Lung (tissue), 12 donors: ENCODE results near the gene DIAPH1. TPM values are rescaled to one million over a fixed set of nuclear protein-coding genes. Genes with fewer than 3 reads are reported as not detected.
A peak's percentile ranks its signal among the peaks of the same experiment; 100 is the strongest.

Experiments
- ATAC-seq: fragments of 200-7000 bp; cut with Tn5 transposase; one replicate; pipeline ENCODE4 v1.9.1; 2020; ENCODE audit warnings: moderate number of reproducible peaks; ENCODE audit not compliant: insufficient read depth, low FRiP score
- DNase-seq, 3 donors: peaks; one replicate each; pipeline ENCODE4 v3.0.0-alpha.2; 2013 to 2017
- H3K27ac ChIP-seq, 2 donors: one replicate each; pipeline ENCODE4 v1.5.1; 2013; ENCODE audit warnings: mild to moderate bottlenecking in 2 of 2, moderate library complexity in 2 of 2, control low read depth in 1 of 2, inconsistent platforms in 1 of 2, low read depth in 1 of 2, low read length in 1 of 2
- H3K27me3 ChIP-seq, 3 donors: one replicate each; pipeline ENCODE4 v1.5.1; 2013; ENCODE audit warnings: low read length in 2 of 3; ENCODE audit not compliant: control insufficient read depth in 3 of 3, insufficient read depth in 3 of 3
- H3K36me3 ChIP-seq, 4 donors: one replicate each; pipeline ENCODE4 v1.5.1; 2013; ENCODE audit warnings: low read length in 4 of 4, mild to moderate bottlenecking in 1 of 4, moderate library complexity in 1 of 4; ENCODE audit not compliant: control insufficient read depth in 4 of 4, insufficient read depth in 4 of 4
- H3K4me1 ChIP-seq, 5 donors: one replicate each; pipeline ENCODE4 v1.5.1; 2013; ENCODE audit warnings: low read length in 5 of 5, mild to moderate bottlenecking in 2 of 5, moderate library complexity in 1 of 5; ENCODE audit not compliant: control insufficient read depth in 5 of 5, insufficient read depth in 5 of 5
- H3K4me3 ChIP-seq: one replicate; pipeline ENCODE4 v1.5.1; 2013; ENCODE audit warnings: mild to moderate bottlenecking, control low read depth, moderate library complexity
- H3K9ac ChIP-seq, 2 donors: one replicate each; pipeline ENCODE4 v1.5.1; 2013; ENCODE audit warnings: low read length in 2 of 2, control low read depth in 1 of 2; ENCODE audit not compliant: insufficient read depth in 1 of 2
- H3K9me3 ChIP-seq, 4 donors: one replicate each; pipeline ENCODE4 v1.5.1; 2013; ENCODE audit warnings: low read length in 3 of 4, mild to moderate bottlenecking in 1 of 4, moderate library complexity in 1 of 4; ENCODE audit not compliant: control insufficient read depth in 4 of 4, insufficient read depth in 3 of 4
- WGBS, 2 donors: extraction: QIAGEN DNeasy Blood & Tissue Kit; methylation state at CpG; one replicate each; pipeline ENCODE4 v1.1.7; 2013; 5-methylcytosine and 5-hydroxymethylcytosine counted together
- polyA plus RNA-seq, 2 donors: library from polyadenylated mRNA; stranded (reverse); fragments of 200-250 nt; gene quantifications; one replicate each; pipeline ENCODE4 v1.2.1, GENCODE V29; 2013
- total RNA-seq, 2 donors: library from RNA; depleted of rRNA in 1 of 2; stranded (reverse); fragments of >200 nt in 1 of 2; gene quantifications; one replicate each; pipeline ENCODE4 v1.2.1, GENCODE V29; 2014 to 2021
- TF ChIP-seq, protein P1 (sequence below): IDR thresholded peaks from 2 replicates; pipeline ENCODE4 v1.5.1; 2012; ENCODE audit warnings: mild to moderate bottlenecking; ENCODE audit errors: control extremely low read depth, extremely low read depth
- donor health status: control.
- donor health status: control.
- donor health status: Bipolar disorder and iron deficiency.
- donor health status: healthy.
- donor health status: DM: yes; HTN: yes; CAD: no.

DIAPH1 gene
- total and polyA plus RNA-seq, 4 donors, result 41.7 to 151 (median 64.4) TPM

- Histone ChIP-seq H3K9me3 (no peaks in the 10 kb centered on the region), H3K4me3 (no peak overlapping the region), H3K4me1 (peaks cover 0 to 29% (median 0%) of the 10 kb centered on the region in 5 donors), H3K27ac (peak overlapping the region in 1 of 2 donors; percentile 66), H3K27me3 (no peaks in the 10 kb centered on the region), H3K36me3 (peaks cover 0 to 5% (median under 1%) of the 10 kb centered on the region in 4 donors), H3K9ac (no peak overlapping the region)
- TF ChIP-seq, protein P1, sequence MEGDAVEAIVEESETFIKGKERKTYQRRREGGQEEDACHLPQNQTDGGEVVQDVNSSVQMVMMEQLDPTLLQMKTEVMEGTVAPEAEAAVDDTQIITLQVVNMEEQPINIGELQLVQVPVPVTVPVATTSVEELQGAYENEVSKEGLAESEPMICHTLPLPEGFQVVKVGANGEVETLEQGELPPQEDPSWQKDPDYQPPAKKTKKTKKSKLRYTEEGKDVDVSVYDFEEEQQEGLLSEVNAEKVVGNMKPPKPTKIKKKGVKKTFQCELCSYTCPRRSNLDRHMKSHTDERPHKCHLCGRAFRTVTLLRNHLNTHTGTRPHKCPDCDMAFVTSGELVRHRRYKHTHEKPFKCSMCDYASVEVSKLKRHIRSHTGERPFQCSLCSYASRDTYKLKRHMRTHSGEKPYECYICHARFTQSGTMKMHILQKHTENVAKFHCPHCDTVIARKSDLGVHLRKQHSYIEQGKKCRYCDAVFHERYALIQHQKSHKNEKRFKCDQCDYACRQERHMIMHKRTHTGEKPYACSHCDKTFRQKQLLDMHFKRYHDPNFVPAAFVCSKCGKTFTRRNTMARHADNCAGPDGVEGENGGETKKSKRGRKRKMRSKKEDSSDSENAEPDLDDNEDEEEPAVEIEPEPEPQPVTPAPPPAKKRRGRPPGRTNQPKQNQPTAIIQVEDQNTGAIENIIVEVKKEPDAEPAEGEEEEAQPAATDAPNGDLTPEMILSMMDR, result no peak
- ATAC-seq (no peak), DNase-seq (no peak)
- 38 to 60% methylated on average over 2 of the region's 2 CpGs for WGBS, 2 donors
Measured at GRCh38 chr5:141597394-141597793, 21.4 kb downstream of the DIAPH1 start.

DNA sequence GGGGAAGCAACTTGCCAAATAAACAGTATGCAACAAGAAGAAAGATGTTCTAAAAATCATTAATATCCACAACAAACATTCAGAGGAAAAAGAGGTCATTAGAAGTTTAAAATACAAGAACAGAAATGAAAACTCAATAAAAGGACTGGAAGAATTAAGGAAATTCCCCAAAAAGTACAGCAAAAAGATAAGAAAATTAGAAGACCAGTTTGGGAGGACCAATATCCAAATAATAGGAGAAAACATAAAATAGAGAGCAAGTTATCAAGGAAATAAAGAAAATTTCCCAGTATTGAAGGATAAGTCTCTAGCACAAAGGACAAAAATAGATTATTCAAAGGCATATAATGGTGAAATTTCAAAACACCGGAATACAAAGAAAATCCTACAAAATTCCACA, 21.9 kb downstream of the DIAPH1 start:
- ATAC-seq (no peak), DNase-seq (no peak)
- Histone ChIP-seq H3K4me3 (no peak overlapping the region), H3K36me3 (peaks cover 0 to 5% (median under 1%) of the 10 kb centered on the region in 4 donors), H3K9ac (no peak overlapping the region), H3K9me3 (no peaks in the 10 kb centered on the region), H3K27ac (no peak overlapping the region), H3K27me3 (no peaks in the 10 kb centered on the region), H3K4me1 (peaks cover 0 to 26% (median 0%) of the 10 kb centered on the region in 5 donors)
- WGBS, 2 donors, result 94 to 98% methylated on average over 1 of the region's 1 CpG
- TF ChIP-seq, protein P1, result no peak

GRCh38 chr5:141590127-141590526, 28.7 kb downstream of the DIAPH1 start:
- Histone ChIP-seq H3K27me3 (no peaks in the 10 kb centered on the region), H3K36me3 (peaks cover 6 to 22% (median 11%) of the 10 kb centered on the region in 4 donors), H3K27ac (no peak overlapping the region), H3K9ac (no peak overlapping the region), H3K4me1 (no peaks in the 10 kb centered on the region), H3K4me3 (no peak overlapping the region), H3K9me3 (no peaks in the 10 kb centered on the region)
- TF ChIP-seq, protein P1, result no peak
- ATAC-seq, result no peak
- no peak for DNase-seq
- 54 to 80% methylated on average over 2 of the region's 2 CpGs for WGBS, 2 donors

DNA sequence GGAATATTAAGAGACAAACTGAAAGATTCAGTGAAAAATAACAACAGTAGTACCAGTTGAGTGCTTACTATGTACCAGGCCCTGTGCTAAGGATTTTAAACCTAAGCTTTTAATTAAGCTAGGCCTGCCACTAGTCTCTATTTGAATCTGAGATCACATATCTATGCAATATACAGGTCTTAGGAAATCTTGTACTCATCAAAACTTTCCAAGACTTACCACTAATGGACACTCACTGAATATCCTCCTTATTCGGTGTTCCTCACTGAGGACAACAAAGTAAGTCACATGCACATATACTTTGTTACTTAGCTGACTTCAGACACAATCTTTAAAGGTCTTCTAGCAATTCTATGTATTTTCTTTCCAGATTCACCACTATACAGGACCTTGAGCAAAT, 32.6 kb downstream of the DIAPH1 start:
- Histone ChIP-seq H3K27ac (no peak overlapping the region), H3K27me3 (no peaks in the 10 kb centered on the region), H3K4me3 (no peak overlapping the region), H3K4me1 (no peaks in the 10 kb centered on the region), H3K9me3 (no peaks in the 10 kb centered on the region), H3K36me3 (peaks cover 12 to 39% (median 23%) of the 10 kb centered on the region in 4 donors), H3K9ac (no peak overlapping the region)
- TF ChIP-seq, protein P1, result no peak
- DNase-seq (no peak), ATAC-seq (no peak)
- WGBS, 2 donors, result 93 to 98% methylated on average over 1 of the region's 1 CpG
